Activated T-cell treated with anti-CD3 and anti-CD28 coated beads, Interleukin-2, amount 50 U/mL, for 24 hours (primary cell): ENCODE data around the gene DNASE1.

Experiments used
- DNase-seq: peaks from one replicate; pipeline ENCODE4 v3.0.0-alpha.2; 2020
- H3K27ac Mint-ChIP-seq: 2 replicates; pipeline ENCODE4 v1.8.0; 2020; ENCODE audit warnings: mild to moderate bottlenecking, mixed read lengths
- H3K27me3 Mint-ChIP-seq: 2 replicates; pipeline ENCODE4 v1.8.0; 2020; ENCODE audit warnings: mixed read lengths
- H3K36me3 Mint-ChIP-seq: 2 replicates; pipeline ENCODE4 v1.8.0; 2020; ENCODE audit warnings: low read depth, mixed read lengths
- H3K4me1 Mint-ChIP-seq: 2 replicates; pipeline ENCODE4 v1.8.0; 2020; ENCODE audit warnings: low read depth, mixed read lengths
- H3K4me3 Mint-ChIP-seq: 2 replicates; pipeline ENCODE4 v1.8.0; 2020; ENCODE audit warnings: mild to moderate bottlenecking, moderate library complexity, mixed read lengths
- H3K9me3 Mint-ChIP-seq: 2 replicates; pipeline ENCODE4 v1.8.0; 2020; ENCODE audit warnings: mixed read lengths

The DNASE1 gene

DNA sequence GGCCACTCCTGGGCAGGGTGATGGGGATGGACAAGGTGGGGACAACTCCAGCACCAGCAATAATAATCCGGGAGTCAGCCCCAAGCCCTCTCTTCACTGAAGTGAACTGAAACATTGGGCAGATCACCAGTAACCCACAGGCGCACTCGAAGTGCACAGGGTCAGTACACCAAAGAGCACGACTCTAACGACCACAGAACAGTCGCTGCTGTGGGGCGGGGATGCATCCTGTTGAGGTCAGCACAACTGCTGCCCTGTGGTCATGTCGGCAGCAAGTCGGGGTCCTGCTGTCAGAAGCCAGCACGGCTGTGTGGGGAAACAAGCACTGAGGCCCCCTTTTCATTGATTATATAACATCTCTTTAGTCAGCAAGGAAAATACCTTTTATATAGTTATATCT lies 14.6 kb downstream of the DNASE1 start:
- Mint-ChIP-seq H3K36me3 (peaks cover 91% of the 10 kb centered on the region), H3K4me3 (no peak overlapping the region), H3K27me3 (no peaks in the 10 kb centered on the region), H3K4me1 (peaks cover 21% of the 10 kb centered on the region), H3K27ac (peak overlapping the region; percentile 18), H3K9me3 (no peaks in the 10 kb centered on the region)
- DNase-seq = no peak

DNA sequence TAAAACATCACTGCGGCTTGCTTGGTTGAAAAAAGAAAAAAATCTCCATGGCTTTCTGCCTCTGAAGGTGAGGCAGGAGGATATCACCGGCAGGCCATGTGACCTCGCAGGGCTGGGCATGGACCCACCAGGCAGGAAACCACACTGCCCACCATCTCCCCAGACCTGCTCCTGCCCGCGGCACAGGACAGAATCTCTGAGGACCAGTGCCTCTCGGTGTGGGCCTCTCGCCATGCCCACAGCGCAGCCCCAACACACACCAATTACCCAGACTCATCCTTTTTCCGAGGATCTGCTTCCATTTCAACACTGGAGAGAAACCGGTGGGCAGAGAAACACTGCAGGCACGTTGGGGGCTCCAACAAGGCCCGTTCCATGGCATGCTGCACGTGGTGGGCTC lies 16.2 kb downstream of the DNASE1 start:
- no peak overlapping the region for H3K27ac Mint-ChIP-seq
- H3K9me3 Mint-ChIP-seq = no peaks in the 10 kb centered on the region
- H3K36me3 Mint-ChIP-seq = peaks cover 92% of the 10 kb centered on the region
- H3K4me1 Mint-ChIP-seq = peaks cover 19% of the 10 kb centered on the region
- no peaks in the 10 kb centered on the region for H3K27me3 Mint-ChIP-seq
- H3K4me3 Mint-ChIP-seq = no peak overlapping the region
- DNase-seq = no peak

DNA sequence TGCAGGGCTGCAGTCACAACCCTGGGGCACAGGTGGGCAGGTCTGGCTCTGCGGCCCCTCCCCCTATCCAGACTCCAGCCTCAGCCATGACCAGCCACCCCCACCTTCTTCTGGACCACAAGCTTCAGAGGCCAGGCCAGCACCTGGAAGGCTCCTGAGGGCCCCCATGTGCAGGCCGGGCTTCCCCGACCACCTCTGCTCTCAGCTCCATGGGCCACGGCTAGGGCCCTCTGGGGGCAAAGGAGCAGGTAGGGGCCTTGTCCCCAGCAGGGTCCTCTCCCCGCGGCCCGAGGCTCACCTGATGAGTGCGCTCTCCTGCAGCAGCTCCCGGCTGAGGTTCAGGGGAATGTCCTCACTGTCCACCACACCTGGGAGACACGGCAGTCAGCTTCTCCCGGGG lies 16.9 kb downstream of the DNASE1 start:
- H3K27me3 Mint-ChIP-seq = no peaks in the 10 kb centered on the region

DNA sequence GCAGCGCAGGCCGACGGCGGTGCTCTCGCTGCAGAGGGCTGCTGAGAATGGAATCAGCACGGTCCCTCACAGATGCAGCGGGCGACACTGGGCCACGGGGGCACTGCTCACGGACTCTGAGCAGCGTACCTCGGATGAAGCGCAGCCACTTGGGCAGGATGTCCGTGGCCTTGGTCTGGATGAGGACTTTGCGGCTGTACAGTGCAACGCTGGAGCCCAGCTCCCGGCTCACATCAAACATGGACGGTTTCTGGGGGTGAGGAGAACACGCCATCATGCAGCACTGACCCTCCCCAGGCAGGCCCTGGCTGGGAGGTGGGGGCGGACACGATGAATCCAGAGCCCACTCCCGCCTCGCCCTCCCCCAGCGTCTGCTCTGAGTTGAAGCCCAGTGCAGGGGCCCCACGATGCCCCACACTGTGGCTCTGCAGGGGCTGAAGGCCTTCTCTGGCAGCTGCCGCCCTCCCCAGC lies 18.1 kb downstream of the DNASE1 start:
- no peak for DNase-seq
- no peaks in the 10 kb centered on the region for H3K27me3 Mint-ChIP-seq
- no peak overlapping the region for H3K27ac Mint-ChIP-seq
- H3K4me1 Mint-ChIP-seq = peaks cover 7% of the 10 kb centered on the region
- no peaks in the 10 kb centered on the region for H3K9me3 Mint-ChIP-seq
- no peak overlapping the region for H3K4me3 Mint-ChIP-seq
- H3K36me3 Mint-ChIP-seq = peaks cover 96% of the 10 kb centered on the region

More for the DNA sequence above, 16.9 kb downstream of the DNASE1 start:
- DNase-seq = no peak
- peaks cover 92% of the 10 kb centered on the region for H3K36me3 Mint-ChIP-seq
- H3K4me1 Mint-ChIP-seq = peaks cover 12% of the 10 kb centered on the region
- H3K4me3 Mint-ChIP-seq = no peak overlapping the region
- no peak overlapping the region for H3K27ac Mint-ChIP-seq
- H3K9me3 Mint-ChIP-seq = no peaks in the 10 kb centered on the region

DNA sequence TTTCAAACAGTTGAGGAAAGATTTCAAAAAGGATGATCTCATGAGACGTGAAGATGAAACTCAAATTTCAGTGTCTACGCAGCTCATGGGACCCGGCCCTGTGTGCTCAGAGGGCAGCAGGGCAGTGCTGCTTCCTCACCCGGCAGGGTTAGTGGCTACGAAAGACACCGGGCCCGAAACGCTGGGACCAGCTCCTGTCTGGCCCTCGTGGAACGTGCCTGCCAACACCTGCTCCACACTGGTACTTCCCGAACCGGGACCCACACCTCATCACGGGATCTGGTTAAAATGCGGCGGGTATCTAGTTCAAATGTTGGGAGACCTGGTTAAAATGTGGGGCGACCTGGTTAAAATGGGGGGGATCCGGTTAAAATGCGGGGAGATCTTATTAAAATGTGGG lies 18.7 kb downstream of the DNASE1 start:
- Mint-ChIP-seq H3K4me3 (no peak overlapping the region), H3K9me3 (no peaks in the 10 kb centered on the region), H3K27me3 (no peaks in the 10 kb centered on the region), H3K4me1 (peaks cover 7% of the 10 kb centered on the region), H3K36me3 (peaks cover 98% of the 10 kb centered on the region), H3K27ac (peak overlapping the region; percentile 0)
- DNase-seq = no peak

DNA sequence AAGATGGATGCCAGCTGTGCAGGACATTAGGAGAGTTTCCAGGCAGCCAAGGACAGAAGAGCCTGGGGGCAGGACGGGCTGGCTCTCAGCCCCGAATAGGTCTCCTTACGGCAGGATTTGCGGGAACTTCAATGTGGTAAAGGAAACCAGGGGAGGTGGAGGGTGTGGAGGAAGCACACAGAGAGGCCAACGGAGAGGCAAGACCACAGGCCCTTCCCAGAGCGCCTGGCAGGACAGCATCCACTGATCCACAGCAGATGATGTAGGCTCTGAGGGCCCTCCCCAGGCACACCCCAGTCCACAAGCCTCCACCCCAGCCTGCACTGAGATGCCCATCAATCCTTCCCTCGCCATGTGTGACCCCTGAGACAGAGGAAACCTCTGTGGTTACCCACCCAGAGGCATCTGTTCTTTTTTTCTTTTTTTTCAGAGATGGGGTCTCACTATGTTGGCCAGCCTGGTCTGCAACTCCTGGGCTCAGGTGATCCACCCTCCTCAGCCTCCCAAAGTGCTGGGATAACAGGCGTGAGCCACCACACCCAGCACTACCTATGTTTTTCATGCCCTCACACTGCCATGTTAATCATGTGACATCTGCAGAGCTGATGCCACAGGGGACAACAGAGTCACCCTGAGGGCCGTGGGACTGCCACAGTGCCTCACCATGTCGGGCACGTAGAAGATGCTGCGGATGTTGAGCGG lies 19.3 kb downstream of the DNASE1 start:
- peaks cover 98% of the 10 kb centered on the region for H3K36me3 Mint-ChIP-seq
- no peak for DNase-seq
- H3K4me1 Mint-ChIP-seq = peaks cover 7% of the 10 kb centered on the region
- no peaks in the 10 kb centered on the region for H3K9me3 Mint-ChIP-seq
- no peak overlapping the region for H3K27ac Mint-ChIP-seq
- no peaks in the 10 kb centered on the region for H3K27me3 Mint-ChIP-seq
- H3K4me3 Mint-ChIP-seq = no peak overlapping the region

DNA sequence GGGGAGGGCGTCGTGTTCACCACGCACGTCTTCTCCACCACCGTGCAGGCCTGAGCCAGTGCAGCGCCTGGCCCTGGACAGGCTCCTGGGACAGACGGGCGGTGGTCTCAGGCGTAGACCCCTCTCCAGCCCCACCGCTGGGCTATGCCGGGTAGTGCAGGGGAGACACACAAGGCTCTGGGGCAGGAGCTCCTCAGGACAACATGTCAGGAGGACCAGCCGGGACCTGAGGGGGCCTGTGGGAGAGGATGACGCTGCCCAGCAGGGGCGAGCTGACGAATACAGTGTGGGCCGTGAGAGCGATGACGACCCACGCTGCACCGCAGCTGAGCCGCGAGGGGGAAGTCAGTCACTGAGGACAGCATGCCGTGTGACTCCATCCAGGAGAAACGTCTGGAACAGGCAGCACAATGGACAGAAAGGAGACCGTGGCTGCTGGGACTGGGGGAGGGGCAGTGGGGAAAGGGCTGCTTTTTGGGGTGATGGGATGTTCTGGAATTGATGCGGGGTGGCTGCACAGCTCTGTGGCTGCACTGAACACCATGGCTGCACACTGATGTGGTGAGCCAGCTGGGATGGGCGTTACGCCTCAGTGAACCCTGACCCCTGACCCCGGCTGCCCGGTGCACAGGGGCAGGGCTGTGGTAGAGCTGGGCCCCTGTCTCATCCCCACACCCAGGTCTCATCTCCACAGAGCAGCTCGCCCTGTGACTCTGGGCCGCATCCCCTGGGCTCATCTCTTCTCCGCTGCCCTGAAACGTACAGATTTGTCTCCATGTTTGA lies 20.2 kb downstream of the DNASE1 start:
- H3K36me3 Mint-ChIP-seq = peaks cover 98% of the 10 kb centered on the region
- no peak for DNase-seq

DNA sequence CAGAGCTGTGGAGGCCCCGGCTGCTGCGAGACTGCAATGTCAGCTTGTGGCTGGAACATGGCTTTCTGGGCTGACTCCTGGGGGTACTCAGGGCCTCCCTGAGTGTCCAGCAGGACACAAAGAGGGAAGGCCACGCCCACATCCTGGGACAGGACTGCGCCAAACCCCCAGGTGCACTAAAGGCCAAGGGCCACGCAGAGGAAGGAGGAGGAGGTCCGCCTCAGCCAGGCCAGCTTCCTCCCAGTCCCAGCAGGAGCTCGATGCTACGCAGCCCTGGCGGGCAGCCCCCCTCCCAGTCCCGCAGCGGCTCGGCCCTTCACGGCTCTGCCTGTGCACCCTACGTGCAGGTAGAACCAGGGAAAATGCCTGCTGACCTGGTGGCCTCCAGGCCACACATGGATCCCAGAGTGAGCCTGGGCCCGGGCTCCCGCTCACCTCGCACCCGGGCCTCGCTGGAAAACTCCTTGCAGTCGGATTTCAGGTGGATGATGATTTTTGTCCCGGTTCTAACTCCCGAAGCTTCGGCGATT lies 21.2 kb downstream of the DNASE1 start:
- no peaks in the 10 kb centered on the region for H3K27me3 Mint-ChIP-seq
- peaks cover 100% of the 10 kb centered on the region for H3K36me3 Mint-ChIP-seq
- H3K4me3 Mint-ChIP-seq = no peak overlapping the region
- no peak overlapping the region for H3K27ac Mint-ChIP-seq
- no peak for DNase-seq
- H3K4me1 Mint-ChIP-seq = peaks cover 4% of the 10 kb centered on the region
- no peaks in the 10 kb centered on the region for H3K9me3 Mint-ChIP-seq

More for the DNA sequence above, 20.2 kb downstream of the DNASE1 start:
- Mint-ChIP-seq H3K27ac (no peak overlapping the region), H3K27me3 (no peaks in the 10 kb centered on the region), H3K9me3 (no peaks in the 10 kb centered on the region), H3K4me1 (peaks cover 7% of the 10 kb centered on the region), H3K4me3 (no peak overlapping the region)

DNA sequence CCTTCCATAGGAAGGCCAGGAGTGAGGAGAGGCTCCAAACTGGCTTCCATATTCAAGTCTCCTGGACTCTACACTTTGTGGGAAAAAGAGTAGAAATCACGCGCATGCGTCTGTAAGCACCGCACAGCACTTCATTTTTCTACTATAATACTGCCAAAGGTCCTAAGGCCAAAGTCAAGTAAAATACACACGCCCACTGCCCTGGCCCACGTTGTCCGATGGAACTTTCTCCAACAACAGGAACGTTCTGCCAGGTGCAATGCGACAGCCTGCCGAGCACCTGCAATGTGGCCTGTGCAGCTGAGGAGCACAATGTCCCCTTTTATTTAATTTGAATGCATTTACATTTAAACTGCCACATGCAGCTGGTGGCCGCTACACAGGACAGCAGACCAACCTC lies 23.5 kb downstream of the DNASE1 start:
- H3K27me3 Mint-ChIP-seq = no peaks in the 10 kb centered on the region
- H3K4me1 Mint-ChIP-seq = no peaks in the 10 kb centered on the region
- no peaks in the 10 kb centered on the region for H3K9me3 Mint-ChIP-seq
- H3K36me3 Mint-ChIP-seq = peaks cover 100% of the 10 kb centered on the region
- no peak overlapping the region for H3K4me3 Mint-ChIP-seq
- DNase-seq = no peak
- H3K27ac Mint-ChIP-seq = no peak overlapping the region

DNA sequence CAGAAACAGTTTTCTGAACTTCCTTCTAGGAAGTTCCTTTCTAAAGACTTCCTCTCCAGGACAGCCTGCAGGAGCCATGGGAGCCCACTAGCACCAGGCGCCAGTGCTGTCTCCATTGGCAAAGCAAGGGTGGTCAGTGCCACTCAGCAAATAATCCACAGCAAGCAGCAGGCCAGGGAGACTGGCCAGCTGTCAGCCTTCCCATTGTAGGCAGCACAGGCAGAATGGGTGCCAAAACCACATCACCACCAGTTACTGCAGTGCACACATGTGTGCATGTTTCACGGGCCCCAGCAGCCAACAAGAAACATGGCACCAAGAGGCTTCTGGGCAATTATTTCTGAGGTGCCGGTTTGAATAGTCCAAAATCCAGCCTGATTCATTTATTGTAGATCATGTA lies 26.7 kb downstream of the DNASE1 start:
- Mint-ChIP-seq H3K36me3 (peaks cover 96% of the 10 kb centered on the region), H3K27ac (no peak overlapping the region), H3K27me3 (no peaks in the 10 kb centered on the region), H3K4me3 (no peak overlapping the region), H3K4me1 (no peaks in the 10 kb centered on the region), H3K9me3 (no peaks in the 10 kb centered on the region)
- no peak for DNase-seq

DNA sequence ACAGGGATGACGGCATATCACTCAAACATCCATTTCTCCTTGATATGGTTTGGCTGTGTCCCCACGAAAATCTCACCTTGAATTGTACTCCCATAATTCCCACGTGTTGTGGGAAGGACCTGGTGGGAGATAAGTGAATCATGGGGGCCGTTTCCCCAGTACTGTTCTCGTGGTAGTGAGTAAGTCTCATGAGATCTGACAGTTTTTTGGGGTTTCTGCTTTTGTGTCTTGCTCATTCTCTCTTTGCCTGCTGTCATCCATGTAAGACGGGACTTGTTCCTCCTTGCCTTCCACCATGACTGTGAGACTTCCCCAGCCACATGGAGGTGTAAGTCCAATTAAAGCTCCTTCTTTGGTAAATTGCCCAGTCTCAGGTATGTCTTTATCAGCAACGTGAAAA lies 32.5 kb downstream of the DNASE1 start:
- no peak for DNase-seq
- H3K4me3 Mint-ChIP-seq = no peak overlapping the region
- H3K36me3 Mint-ChIP-seq = peaks cover 93% of the 10 kb centered on the region

DNA sequence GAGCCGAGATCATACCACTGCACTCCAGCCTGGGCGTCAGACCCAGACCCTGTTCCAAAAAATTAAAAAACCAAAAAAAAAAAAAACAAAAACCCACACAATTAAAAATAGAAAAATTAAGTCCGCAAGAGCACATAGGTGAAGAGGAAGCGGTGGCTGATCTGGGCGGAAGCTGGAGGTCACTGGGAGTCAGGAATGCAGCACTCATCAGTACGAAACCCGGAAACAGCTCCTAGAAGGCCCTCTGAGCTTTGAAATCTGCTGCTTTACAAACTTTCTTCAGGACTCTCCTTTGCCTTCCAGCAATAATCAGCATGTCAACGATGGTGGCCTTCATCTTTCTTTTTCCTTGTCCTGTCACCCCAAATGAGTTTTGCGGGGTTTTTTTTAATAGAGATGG lies 33.3 kb downstream of the DNASE1 start:
- Mint-ChIP-seq H3K27ac (no peak overlapping the region), H3K4me1 (peaks cover 14% of the 10 kb centered on the region), H3K9me3 (no peaks in the 10 kb centered on the region)

More for the DNA sequence above, 32.5 kb downstream of the DNASE1 start:
- Mint-ChIP-seq H3K9me3 (no peaks in the 10 kb centered on the region), H3K27ac (no peak overlapping the region), H3K4me1 (peaks cover 14% of the 10 kb centered on the region), H3K27me3 (no peaks in the 10 kb centered on the region)

DNA sequence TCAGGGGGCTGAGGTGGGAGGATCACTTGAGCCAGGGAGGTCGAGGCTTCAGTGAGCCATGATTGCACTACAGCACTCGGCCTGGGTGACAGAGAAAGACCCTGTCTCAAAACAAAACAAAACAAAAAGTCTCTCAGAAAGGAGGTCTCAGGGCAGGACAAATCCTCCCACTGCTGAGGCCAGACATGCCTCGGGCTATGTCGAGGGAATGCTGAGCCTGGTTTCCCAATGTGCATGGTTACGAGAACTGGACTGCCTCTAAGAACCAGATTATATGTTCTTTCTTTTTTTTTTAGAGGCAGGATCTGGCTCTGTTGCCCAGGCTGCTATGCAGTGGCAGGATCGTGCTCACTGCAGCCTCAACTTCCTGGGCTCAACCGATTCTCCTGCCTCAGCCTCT lies 35.2 kb downstream of the DNASE1 start:
- peaks cover 87% of the 10 kb centered on the region for H3K36me3 Mint-ChIP-seq
- DNase-seq = no peak
- H3K27me3 Mint-ChIP-seq = no peaks in the 10 kb centered on the region
- H3K4me3 Mint-ChIP-seq = no peak overlapping the region
- no peak overlapping the region for H3K27ac Mint-ChIP-seq
- no peaks in the 10 kb centered on the region for H3K9me3 Mint-ChIP-seq
- H3K4me1 Mint-ChIP-seq = peaks cover 14% of the 10 kb centered on the region

More for the DNA sequence above, 33.3 kb downstream of the DNASE1 start:
- Mint-ChIP-seq H3K27me3 (no peaks in the 10 kb centered on the region), H3K36me3 (peaks cover 87% of the 10 kb centered on the region), H3K4me3 (no peak overlapping the region)
- no peak for DNase-seq

DNA sequence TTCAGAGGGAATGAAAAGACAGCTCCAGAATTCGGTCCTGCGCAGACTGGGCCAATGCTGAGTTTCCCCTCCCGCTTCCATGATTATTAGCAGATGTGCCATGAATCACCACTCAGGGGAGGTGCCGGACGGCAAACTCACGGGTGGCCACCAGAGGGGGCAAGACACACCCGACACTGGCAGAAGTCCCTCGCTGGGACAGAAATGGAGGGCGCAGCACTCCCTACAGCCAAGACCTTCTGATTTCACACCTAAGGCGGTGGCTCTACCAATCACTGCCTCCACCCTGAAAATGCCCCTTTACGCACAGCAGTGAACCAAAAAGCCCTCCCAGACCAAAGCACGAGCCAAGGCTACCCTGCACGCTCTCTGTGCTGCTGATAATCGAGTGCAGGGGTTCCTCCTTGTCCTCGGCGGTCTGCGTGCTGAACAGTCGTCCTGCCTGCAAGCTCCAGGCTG lies 36.0 kb downstream of the DNASE1 start:
- H3K36me3 Mint-ChIP-seq = peaks cover 87% of the 10 kb centered on the region

More for the DNA sequence above, 36.0 kb downstream of the DNASE1 start:
- H3K9me3 Mint-ChIP-seq = no peaks in the 10 kb centered on the region
- no peaks in the 10 kb centered on the region for H3K27me3 Mint-ChIP-seq
- H3K27ac Mint-ChIP-seq = peak overlapping the region; percentile 76
- DNase-seq = peak; percentile 87
- no peak overlapping the region for H3K4me3 Mint-ChIP-seq
- H3K4me1 Mint-ChIP-seq = peaks cover 15% of the 10 kb centered on the region
